PC-9 (cell line): ENCODE data around the gene PTDSS2. TPM values are rescaled to one million over a fixed set of nuclear protein-coding genes. Genes with fewer than 3 reads are reported as not detected.

ENCODE experiments used
- BruUV-seq: library from RNA; stranded (reverse); fragments of 400-500 nt; replicated peaks from 2 replicates; lab custom pipeline; 2021; lab: Mats Ljungman, UMichigan
- CTCF ChIA-PET: fragments of 300-600 bp; sonication (Branson Sonifier 250); formaldehyde crosslinking; loops from one replicate; lab custom pipeline; 2022; ENCODE audit warnings: antibody characterized with exemption; lab: Charles Lee
- POLR2A ChIA-PET: fragments of 300-600 bp; sonication (Branson Sonifier 250); formaldehyde crosslinking; loops from one replicate; lab custom pipeline; 2022; ENCODE audit warnings: antibody characterized with exemption; ENCODE audit not compliant: unreplicated experiment; lab: Charles Lee
- DNase-seq, 2 experiments: peaks; one replicate each; pipeline versions ENCODE4 v3.0.0 to v3.0.0-alpha.2; 2015 to 2022; ENCODE audit warnings: mixed read lengths in 1 of 2
- H2AFZ ChIP-seq: fragments of 200-600 bp; sonication (generic); 2 replicates; pipeline ENCODE4 v1.8.1; 2017; ENCODE audit warnings: antibody characterized with exemption
- H3F3A ChIP-seq: fragments of 200-600 bp; sonication (generic); 2 replicates; pipeline ENCODE4 v1.8.1; 2017; ENCODE audit warnings: antibody characterized with exemption, mild to moderate bottlenecking, low read depth; ENCODE audit not compliant: insufficient read depth
- H3K27ac ChIP-seq: fragments of 200-600 bp; sonication (generic); 2 replicates; pipeline ENCODE4 v1.6.1; 2016; ENCODE audit warnings: mixed run types
- H3K27me3 ChIP-seq: fragments of 200-600 bp; sonication (generic); 2 replicates; pipeline ENCODE4 v1.6.1; 2016; ENCODE audit warnings: low read depth, mixed run types; ENCODE audit not compliant: insufficient read depth
- H3K36me3 ChIP-seq: fragments of 200-600 bp; sonication (generic); 2 replicates; pipeline ENCODE4 v1.6.1; 2016; ENCODE audit warnings: low read depth, mixed run types
- H3K4me1 ChIP-seq: fragments of 200-600 bp; sonication (generic); replicated peaks from 2 replicates; pipeline ENCODE4 v1.6.1; 2016; ENCODE audit warnings: mixed run types; ENCODE audit not compliant: insufficient read depth
- H3K4me2 ChIP-seq: fragments of 200-600 bp; sonication (generic); 2 replicates; pipeline ENCODE4 v1.6.1; 2017; ENCODE audit warnings: mixed run types
- H3K4me3 ChIP-seq: fragments of 200-600 bp; sonication (generic); 2 replicates; pipeline ENCODE4 v1.6.1; 2016; ENCODE audit warnings: mixed run types
- H3K79me2 ChIP-seq: fragments of 200-600 bp; sonication (generic); 2 replicates; pipeline ENCODE4 v1.6.1; 2017; ENCODE audit warnings: low read depth, mixed run types
- H3K9me2 ChIP-seq: fragments of 200-600 bp; sonication (generic); 2 replicates; pipeline ENCODE4 v1.8.1; 2017; ENCODE audit warnings: mild to moderate bottlenecking; ENCODE audit not compliant: insufficient read depth
- H3K9me3 ChIP-seq: fragments of 200-600 bp; sonication (generic); 2 replicates; pipeline ENCODE4 v1.8.1; 2016; ENCODE audit warnings: low read depth; ENCODE audit not compliant: insufficient read depth
- H4K20me1 ChIP-seq: fragments of 200-600 bp; sonication (generic); 2 replicates; pipeline ENCODE4 v1.8.1; 2017; ENCODE audit not compliant: insufficient read depth
- EZH2 ChIP-seq: fragments of 200-600 bp; sonication (generic); IDR thresholded peaks from 2 replicates; pipeline ENCODE4 v1.8.0; 2017; ENCODE audit warnings: antibody characterized with exemption, low read depth
- intact Hi-C: fragments of 100-400 bp; cut with micrococcal nuclease; formaldehyde crosslinking; loops from one replicate; pipeline ENCODE4 v1.10.0; 2022; ENCODE audit not compliant: unreplicated experiment
- total RNA-seq: library from RNA; stranded (reverse); gene quantifications from 2 replicates; pipeline ENCODE4 v1.2.3, GENCODE V29; 2021
- TF ChIP-seq, protein P1 (sequence below): fragments of 200-600 bp; sonication (generic); conservative IDR thresholded peaks from 2 replicates; pipeline ENCODE4 v1.6.1; 2017; ENCODE audit warnings: mixed run types, antibody characterized with exemption, mild to moderate bottlenecking, moderate library complexity

PTDSS2 gene
- total RNA-seq, 1 experiment from 2014 or later = 32.5 TPM

DNA sequence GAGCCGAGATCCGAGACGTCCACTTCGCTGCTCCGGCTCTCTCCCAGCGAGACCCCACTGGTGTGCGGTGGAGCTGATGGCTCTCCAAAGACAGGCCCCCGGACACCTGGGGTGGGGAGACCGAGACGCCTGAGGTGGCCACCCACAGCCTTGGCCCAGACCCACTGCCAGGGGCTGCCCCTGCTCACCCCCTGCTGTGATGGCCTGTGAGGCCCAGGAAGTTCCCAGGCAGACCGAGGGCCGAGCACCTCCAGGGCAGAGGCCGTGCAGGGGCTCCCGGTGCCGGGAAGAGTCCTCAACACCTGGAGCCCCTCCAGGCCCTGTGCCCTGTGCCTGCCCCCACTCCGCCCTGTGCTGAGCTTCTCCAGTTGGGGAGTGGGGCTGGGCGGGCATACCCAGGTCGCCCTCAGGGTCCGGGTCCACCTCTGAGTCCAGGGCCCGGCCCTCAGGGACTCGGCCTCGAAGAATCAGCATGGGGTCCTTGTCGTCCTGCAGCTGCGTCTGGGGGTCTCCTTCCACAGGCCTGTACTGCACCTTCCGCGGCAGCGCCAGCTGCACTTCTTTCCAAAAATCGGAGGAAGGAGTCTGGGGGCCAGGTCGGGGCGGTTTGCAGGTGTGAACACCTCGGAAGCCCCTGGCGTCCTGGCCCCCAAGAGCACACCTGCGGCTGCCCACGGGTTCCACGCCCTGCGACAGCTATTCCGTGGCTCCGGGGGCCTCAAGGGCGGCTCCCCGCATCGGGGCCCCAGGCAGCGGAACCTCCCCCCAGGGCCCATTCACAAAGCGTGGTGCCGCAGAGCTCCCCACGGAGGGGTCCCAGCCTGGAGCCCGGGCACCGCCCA is 43.9 kb upstream of the PTDSS2 start:
- Histone ChIP-seq H3K36me3 (no peaks in the 10 kb centered on the region), H3K27ac (no peak overlapping the region), H3K27me3 (no peaks in the 10 kb centered on the region), H3F3A (0 out of 2 replicates have a peak, but pooled peaks cover 3% of the 10 kb centered on the region), H3K4me3 (no peak overlapping the region; the same call in 1 of the 2 replicates), H3K9me3 (no peaks in the 10 kb centered on the region), H2AFZ (no peak overlapping the region), H3K9me2 (no peaks in the 10 kb centered on the region), H3K79me2 (no peaks in the 10 kb centered on the region), H4K20me1 (no peaks in the 10 kb centered on the region), H3K4me1 (no peaks in the 10 kb centered on the region), H3K4me2 (peak overlapping the region; percentile 53; the same call in 1 of the 2 replicates)
- ChIA-PET CTCF (interaction anchor here (1.0 kb wide), 1 partner anchor 42 kb away, joined by 8 read pairs; no protein-coding TSS in a partner anchor), POLR2A (interaction anchor here (0.6 kb wide), 1 partner anchor 158 kb away, joined by 4 read pairs; no protein-coding TSS in a partner anchor)
- TSS peak; percentile 44 for BruUV-seq
- no peak for DNase-seq
- TF ChIP-seq, protein P1, sequence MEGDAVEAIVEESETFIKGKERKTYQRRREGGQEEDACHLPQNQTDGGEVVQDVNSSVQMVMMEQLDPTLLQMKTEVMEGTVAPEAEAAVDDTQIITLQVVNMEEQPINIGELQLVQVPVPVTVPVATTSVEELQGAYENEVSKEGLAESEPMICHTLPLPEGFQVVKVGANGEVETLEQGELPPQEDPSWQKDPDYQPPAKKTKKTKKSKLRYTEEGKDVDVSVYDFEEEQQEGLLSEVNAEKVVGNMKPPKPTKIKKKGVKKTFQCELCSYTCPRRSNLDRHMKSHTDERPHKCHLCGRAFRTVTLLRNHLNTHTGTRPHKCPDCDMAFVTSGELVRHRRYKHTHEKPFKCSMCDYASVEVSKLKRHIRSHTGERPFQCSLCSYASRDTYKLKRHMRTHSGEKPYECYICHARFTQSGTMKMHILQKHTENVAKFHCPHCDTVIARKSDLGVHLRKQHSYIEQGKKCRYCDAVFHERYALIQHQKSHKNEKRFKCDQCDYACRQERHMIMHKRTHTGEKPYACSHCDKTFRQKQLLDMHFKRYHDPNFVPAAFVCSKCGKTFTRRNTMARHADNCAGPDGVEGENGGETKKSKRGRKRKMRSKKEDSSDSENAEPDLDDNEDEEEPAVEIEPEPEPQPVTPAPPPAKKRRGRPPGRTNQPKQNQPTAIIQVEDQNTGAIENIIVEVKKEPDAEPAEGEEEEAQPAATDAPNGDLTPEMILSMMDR = no peak
- intact Hi-C loops = no loop called here

DNA sequence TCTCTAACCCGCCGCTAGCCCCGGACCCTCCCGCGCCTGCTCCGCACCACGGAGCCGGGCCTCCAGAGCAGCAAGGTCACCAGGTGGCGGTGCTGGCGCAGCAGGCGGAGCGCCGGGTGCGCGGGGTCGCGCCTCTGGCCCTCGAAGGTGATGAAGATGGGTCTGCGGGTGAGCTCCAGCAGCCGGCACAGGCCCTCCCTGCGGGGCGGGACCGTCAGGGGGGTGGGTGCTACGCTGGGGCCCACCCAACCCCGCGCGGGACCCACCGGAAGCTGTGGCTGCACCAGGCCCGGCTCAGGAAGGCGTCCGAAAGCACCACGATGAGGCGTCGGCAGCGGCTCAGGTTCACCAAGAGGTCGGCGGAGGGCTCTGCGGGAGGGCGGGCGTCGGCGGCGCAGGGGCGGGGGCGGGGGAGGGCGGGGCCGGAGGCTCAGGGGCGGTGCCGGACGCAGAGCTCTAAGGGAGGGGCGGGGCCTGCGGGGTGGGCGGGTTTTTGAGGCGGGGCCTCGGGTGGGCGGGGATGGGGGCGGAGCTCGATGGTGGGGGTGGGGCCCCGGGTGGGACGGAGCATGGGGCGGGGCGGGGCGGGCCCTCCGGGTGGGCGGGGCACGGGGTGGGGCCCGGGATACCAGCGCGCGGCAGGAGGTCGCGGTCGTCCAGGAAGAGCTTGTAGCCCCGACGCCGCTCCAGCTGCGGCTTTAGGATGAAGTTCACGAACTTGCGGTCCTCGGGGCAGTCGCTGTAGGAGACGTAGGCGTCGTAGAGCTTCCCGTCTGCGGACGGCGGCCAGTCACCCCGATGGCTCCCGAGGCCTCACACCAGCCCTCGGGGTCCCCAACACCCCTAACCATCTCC is 43.1 kb upstream of the PTDSS2 start:
- no TSS peak for BruUV-seq
- POLR2A ChIA-PET = interaction anchor here (0.5 to 0.9 kb wide), 6 partner anchors 13 to 505 kb away, joined by 4 to 10 read pairs (median 6); partner anchors contain the start of genes BET1L, PKP3, RIC8A and RNH1

More for the DNA sequence above, 43.1 kb upstream of the PTDSS2 start:
- Histone ChIP-seq H3K79me2 (no peaks in the 10 kb centered on the region), H3K4me1 (no peaks in the 10 kb centered on the region), H3K4me2 (peak overlapping the region; percentile 53), H3K27me3 (no peaks in the 10 kb centered on the region), H3F3A (0 out of 2 replicates have a peak, but pooled peaks cover 3% of the 10 kb centered on the region), H3K27ac (no peak overlapping the region), H3K36me3 (no peaks in the 10 kb centered on the region), H4K20me1 (no peaks in the 10 kb centered on the region), H3K4me3 (no peak overlapping the region; the same call in 1 of the 2 replicates), H3K9me2 (no peaks in the 10 kb centered on the region), H2AFZ (no peak overlapping the region), H3K9me3 (no peaks in the 10 kb centered on the region)
- peak; percentile 49 to 60 for DNase-seq
- intact Hi-C loops = no loop called here
- CTCF ChIA-PET = interaction anchor here (1.0 kb wide), 2 partner anchors 41 to 43 kb away, joined by 4 to 8 read pairs; no protein-coding TSS in a partner anchor
- TF ChIP-seq, protein P1 = no peak
- no peak for TF ChIP-seq EZH2
